Lower lobe of right lung (tissue), 2 donors: ENCODE measurements around the gene CCNE1. TPM values are rescaled to one million over a fixed set of nuclear protein-coding genes. Genes with fewer than 3 reads are reported as not detected.

Source experiments
- ATAC-seq, 2 donors: fragments of 200-7000 bp; cut with Tn5 transposase; one replicate each; pipeline ENCODE4 v1.9.1; 2020 to 2022; ENCODE audit warnings: mild to moderate bottlenecking in 2 of 2, moderate library complexity in 2 of 2
- DNase-seq: peaks from one replicate; pipeline ENCODE4 v3.0.0-alpha.2; 2020
- H3K27ac ChIP-seq: fragments of 200-600 bp; one replicate; pipeline ENCODE4 v1.8.0; 2022
- H3K27me3 ChIP-seq: fragments of 200-600 bp; one replicate; pipeline ENCODE4 v1.8.0; 2022; ENCODE audit warnings: low read depth
- H3K36me3 ChIP-seq: fragments of 200-600 bp; one replicate; pipeline ENCODE4 v1.8.0; 2022; ENCODE audit warnings: mild to moderate bottlenecking
- H3K4me1 ChIP-seq: fragments of 200-600 bp; one replicate; pipeline ENCODE4 v1.8.0; 2022
- H3K4me3 ChIP-seq: fragments of 200-600 bp; one replicate; pipeline ENCODE4 v1.8.0; 2022; ENCODE audit warnings: mild to moderate bottlenecking
- H3K9me3 ChIP-seq: fragments of 200-600 bp; one replicate; pipeline ENCODE4 v1.8.0; 2022
- CTCF ChIP-seq: fragments of 200-600 bp; IDR thresholded peaks from one replicate; pipeline ENCODE4 v1.8.0; 2022; ENCODE audit warnings: antibody characterized with exemption, mild to moderate bottlenecking
- intact Hi-C: fragments of 100-400 bp; cut with DNase I; formaldehyde crosslinking; loops from one replicate; pipeline ENCODE4 v1.11.0; 2022
- total RNA-seq: library from RNA; stranded (reverse); fragmentation: NEBNext Ultra II Directional; extraction: Animal tissue kit (Norgen Biotek cat#: 25700); gene quantifications from one replicate; pipeline ENCODE4 v1.2.1, GENCODE V29; 2021
- donor health status: DM: no; HTN: yes; CAD: no; lungs with severe emphysema.

CCNE1 gene
- total RNA-seq, 1 donor from 2014 or later = 1.0 TPM

- Histone ChIP-seq H3K27ac (no peak overlapping the region), H3K4me1 (no peaks in the 10 kb centered on the region), H3K4me3 (no peak overlapping the region), H3K27me3 (no peaks in the 10 kb centered on the region), H3K36me3 (no peaks in the 10 kb centered on the region), H3K9me3 (no peaks in the 10 kb centered on the region)
- ATAC-seq = no peak
- DNase-seq = no peak
- TF ChIP-seq CTCF = no peak
- intact Hi-C loops = no loop called here
Observed at GRCh38 chr19:29768166-29768565, 43.6 kb upstream of the CCNE1 start.

DNA sequence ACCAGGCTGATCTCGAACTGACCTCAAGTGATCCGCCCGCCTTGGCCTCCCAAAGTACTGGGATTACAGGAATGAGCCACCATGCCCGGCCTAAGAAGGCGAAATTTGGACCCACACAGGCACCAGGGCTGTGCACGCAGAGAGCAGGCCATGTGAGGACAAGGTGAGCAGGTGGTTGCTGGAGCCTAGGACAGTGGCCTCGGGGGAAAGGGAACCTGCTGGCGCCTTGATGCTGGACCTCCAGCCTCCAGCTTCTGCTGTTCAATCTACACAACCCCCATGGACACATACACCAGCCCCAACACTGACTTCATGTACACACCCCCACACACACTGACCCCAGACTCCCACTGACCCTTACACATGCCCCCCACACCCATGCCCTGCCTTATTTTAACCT is 41.8 kb upstream of the CCNE1 start:
- intact Hi-C loops = no loop called here

GRCh38 chr19:29770648-29771047 is 41.1 kb upstream of the CCNE1 start:
- no peak for ATAC-seq
- Histone ChIP-seq H3K9me3 (no peaks in the 10 kb centered on the region), H3K27ac (no peak overlapping the region), H3K36me3 (no peaks in the 10 kb centered on the region), H3K4me1 (no peaks in the 10 kb centered on the region), H3K27me3 (no peaks in the 10 kb centered on the region), H3K4me3 (no peak overlapping the region)
- TF ChIP-seq CTCF = no peak
- no peak for DNase-seq
- intact Hi-C loops = no loop called here

More for the DNA sequence above, 41.8 kb upstream of the CCNE1 start:
- Histone ChIP-seq H3K36me3 (no peaks in the 10 kb centered on the region), H3K9me3 (no peaks in the 10 kb centered on the region), H3K4me1 (no peaks in the 10 kb centered on the region), H3K27me3 (no peaks in the 10 kb centered on the region), H3K27ac (no peak overlapping the region), H3K4me3 (no peak overlapping the region)
- ATAC-seq (no peak), DNase-seq (no peak)
- TF ChIP-seq CTCF = no peak

- Histone ChIP-seq H3K4me3 (no peak overlapping the region), H3K27ac (no peak overlapping the region), H3K4me1 (no peaks in the 10 kb centered on the region), H3K27me3 (no peaks in the 10 kb centered on the region), H3K9me3 (no peaks in the 10 kb centered on the region), H3K36me3 (no peaks in the 10 kb centered on the region)
- intact Hi-C loops = no loop called here
- no peak for DNase-seq
- ATAC-seq = peak; percentile 45 to 79
- peak; percentile 70 for TF ChIP-seq CTCF
Observed at GRCh38 chr19:29771708-29772414, 39.9 kb upstream of the CCNE1 start.

DNA sequence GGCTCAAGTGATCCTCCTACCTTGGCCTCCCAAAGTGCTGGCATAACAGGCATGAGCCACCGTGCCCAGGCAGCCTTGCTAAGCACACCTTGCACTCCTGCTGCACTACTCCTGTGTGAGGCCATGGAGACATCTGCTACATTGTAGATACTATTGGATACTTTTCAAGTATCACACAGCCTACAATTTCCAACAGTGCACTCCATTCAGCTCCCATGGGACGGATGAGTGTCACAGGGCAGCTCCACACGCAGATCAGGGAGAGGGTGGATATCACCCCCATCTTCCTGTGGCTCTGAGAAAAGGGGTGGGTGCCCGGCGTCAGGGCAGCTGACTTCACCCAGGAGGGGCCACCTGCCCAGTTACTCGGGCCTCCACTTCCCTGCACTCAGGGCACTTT is 39.1 kb upstream of the CCNE1 start:
- Histone ChIP-seq H3K4me3 (no peak overlapping the region), H3K9me3 (no peaks in the 10 kb centered on the region), H3K4me1 (no peaks in the 10 kb centered on the region), H3K27ac (no peak overlapping the region), H3K36me3 (no peaks in the 10 kb centered on the region), H3K27me3 (no peaks in the 10 kb centered on the region)
- no peak for TF ChIP-seq CTCF
- DNase-seq (no peak), ATAC-seq (no peak)
- intact Hi-C loops = no loop called here
